Endothelial cell of umbilical vein (primary cell): ENCODE measurements around the gene GIPR. TPM values are rescaled to one million over a fixed set of nuclear protein-coding genes. Genes with fewer than 3 reads are reported as not detected.
A peak's percentile ranks its signal among the peaks of the same experiment; 100 is the strongest.

ENCODE experiments used
- BruUV-seq: library from RNA; stranded (reverse); fragments of 400-500 nt; replicated peaks from 2 replicates; lab custom pipeline; 2021; lab: Mats Ljungman, UMichigan
- CTCF ChIA-PET: fragments of 300-600, 350-600 bp; sonication (Branson Sonifier 250); formaldehyde crosslinking; loops from one replicate; lab custom pipeline; 2021; ENCODE audit warnings: antibody characterized with exemption, inconsistent platforms; lab: Charles Lee
- POLR2A ChIA-PET: fragments of 300-600, 350-600 bp; sonication (Branson Sonifier 250); formaldehyde crosslinking; loops from one replicate; lab custom pipeline; 2021; ENCODE audit warnings: antibody characterized with exemption, inconsistent platforms; lab: Charles Lee
- DNase-seq: peaks from one replicate; pipeline ENCODE4 v3.0.0-alpha.2; 2011; ENCODE audit warnings: low read depth, low spot score
- FAIRE-seq: peaks from 2 replicates; lab custom pipeline; 2011; peaks lifted over from hg19 to GRCh38; lab: Jason Lieb, UNC
- H2AFZ ChIP-seq: 2 replicates; pipeline ENCODE4 v1.6.0; 2012; ENCODE audit warnings: low read depth, low read length, control low read depth, inconsistent platforms
- H3K27ac ChIP-seq: 2 replicates; pipeline ENCODE4 v1.5.1; 2011; ENCODE audit warnings: low read depth, mild to moderate bottlenecking, control low read depth, low read length, moderate library complexity; ENCODE audit not compliant: insufficient read depth
- H3K27me3 ChIP-seq, 2 experiments: 2 replicates each; pipeline versions ENCODE4 v1.6.0 to v1.6.1; 2011; ENCODE audit warnings: low read length in 2 of 2, mixed read lengths in 1 of 2; ENCODE audit not compliant: control insufficient read depth in 2 of 2, insufficient read depth in 2 of 2
- H3K36me3 ChIP-seq, 2 experiments: 2 replicates in 1 of 2; 3 replicates in 1 of 2; pipeline ENCODE4 v1.5.1; 2011; ENCODE audit warnings: low read length in 2 of 2, mild to moderate bottlenecking in 1 of 2, moderate library complexity in 1 of 2; ENCODE audit not compliant: control insufficient read depth in 2 of 2, insufficient read depth in 2 of 2; ENCODE audit errors: extremely low read depth in 1 of 2
- H3K4me1 ChIP-seq: 3 replicates; pipeline ENCODE4 v1.5.1; 2011; ENCODE audit warnings: mild to moderate bottlenecking, low read length; ENCODE audit not compliant: control insufficient read depth, insufficient read depth; ENCODE audit errors: extremely low read depth
- H3K4me2 ChIP-seq: 2 replicates; pipeline ENCODE4 v1.6.1; 2011; ENCODE audit warnings: low read length, control low read depth, mixed read lengths; ENCODE audit not compliant: insufficient read depth
- H3K4me3 ChIP-seq, 3 experiments: fragments of 200-600 bp in 1 of 3; sonication (generic), shearing (Covaris generic) in 1 of 3; replicated peaks in 1 of 3; 2 replicates each; pipeline ENCODE4 v1.5.1; 2011 to 2016; ENCODE audit warnings: control low read depth in 3 of 3, low read length in 3 of 3, mild to moderate bottlenecking in 2 of 3, inconsistent platforms in 1 of 3, low read depth in 1 of 3, moderate library complexity in 1 of 3; ENCODE audit not compliant: insufficient read depth in 1 of 3
- H3K79me2 ChIP-seq: 2 replicates; pipeline ENCODE4 v1.6.0; 2012; ENCODE audit warnings: low read length, inconsistent platforms; ENCODE audit not compliant: control insufficient read depth, insufficient read depth
- H3K9ac ChIP-seq: replicated peaks from 2 replicates; pipeline ENCODE3; 2011; ENCODE audit warnings: low read length, control low read depth; ENCODE audit not compliant: insufficient read depth; ENCODE audit errors: extremely low read depth
- H3K9me1 ChIP-seq: replicated peaks from 3 replicates; pipeline ENCODE4 v1.6.0; 2011; ENCODE audit warnings: mild to moderate bottlenecking, low read length; ENCODE audit not compliant: control insufficient read depth, insufficient read depth; ENCODE audit errors: extremely low read depth
- H3K9me3 ChIP-seq: replicated peaks from 2 replicates; pipeline ENCODE4 v1.5.1; 2012; ENCODE audit warnings: low read length, inconsistent platforms; ENCODE audit not compliant: control insufficient read depth, insufficient read depth
- H4K20me1 ChIP-seq: replicated peaks from 2 replicates; pipeline ENCODE3; 2011; ENCODE audit warnings: mild to moderate bottlenecking, low read length; ENCODE audit not compliant: control insufficient read depth, insufficient read depth; ENCODE audit errors: extremely low read depth
- dilution Hi-C: fragments of 300-500 bp; cut with MboI; formaldehyde crosslinking; loops from one replicate; pipeline ENCODE4 v1.15.0; 2019; ENCODE audit warnings: low sequenced_read_pairs; ENCODE audit not compliant: extremely low pct_ligation_motif_present
- intact Hi-C: fragments of 100-400 bp; cut with micrococcal nuclease; formaldehyde crosslinking; loops from one replicate; pipeline ENCODE4 v1.10.0; 2022
- polyA plus RNA-seq, 4 experiments: library from polyadenylated mRNA; depleted of rRNA in 3 of 4; stranded (reverse) in 3 of 4; unstranded in 1 of 4; fragments of >200 nt; gene quantifications; 2 replicates each; pipeline versions ENCODE4 v1.2.1 to v1.2.3, GENCODE V29; 2011 to 2012; ENCODE audit warnings: missing spikeins in 1 of 4
- total RNA-seq: library from RNA; stranded (reverse); gene quantifications from 2 replicates; pipeline ENCODE4 v1.2.3, GENCODE V29; 2021
- TF ChIP-seq, protein P1 (sequence below): IDR thresholded peaks from 2 replicates; pipeline ENCODE4 v1.6.1; 2011; ENCODE audit not compliant: insufficient read depth, insufficient read length
- TF ChIP-seq, protein P2 (sequence below), 2 donors: IDR thresholded peaks; 1 replicate in 1 of 2; 2 replicates in 1 of 2; pipeline ENCODE4 v1.5.1; 2011; ENCODE audit warnings: low read length in 2 of 2, mild to moderate bottlenecking in 2 of 2, moderate library complexity in 2 of 2, control low read depth in 1 of 2, inconsistent platforms in 1 of 2, low read depth in 1 of 2; ENCODE audit not compliant: insufficient read depth in 1 of 2; ENCODE audit errors: extremely low read depth in 1 of 2

GIPR gene
- total and polyA plus RNA-seq, 2 donors (not counting 3 experiments of a cell fraction or from before 2014, with no cell fraction given): not detected

DNA sequence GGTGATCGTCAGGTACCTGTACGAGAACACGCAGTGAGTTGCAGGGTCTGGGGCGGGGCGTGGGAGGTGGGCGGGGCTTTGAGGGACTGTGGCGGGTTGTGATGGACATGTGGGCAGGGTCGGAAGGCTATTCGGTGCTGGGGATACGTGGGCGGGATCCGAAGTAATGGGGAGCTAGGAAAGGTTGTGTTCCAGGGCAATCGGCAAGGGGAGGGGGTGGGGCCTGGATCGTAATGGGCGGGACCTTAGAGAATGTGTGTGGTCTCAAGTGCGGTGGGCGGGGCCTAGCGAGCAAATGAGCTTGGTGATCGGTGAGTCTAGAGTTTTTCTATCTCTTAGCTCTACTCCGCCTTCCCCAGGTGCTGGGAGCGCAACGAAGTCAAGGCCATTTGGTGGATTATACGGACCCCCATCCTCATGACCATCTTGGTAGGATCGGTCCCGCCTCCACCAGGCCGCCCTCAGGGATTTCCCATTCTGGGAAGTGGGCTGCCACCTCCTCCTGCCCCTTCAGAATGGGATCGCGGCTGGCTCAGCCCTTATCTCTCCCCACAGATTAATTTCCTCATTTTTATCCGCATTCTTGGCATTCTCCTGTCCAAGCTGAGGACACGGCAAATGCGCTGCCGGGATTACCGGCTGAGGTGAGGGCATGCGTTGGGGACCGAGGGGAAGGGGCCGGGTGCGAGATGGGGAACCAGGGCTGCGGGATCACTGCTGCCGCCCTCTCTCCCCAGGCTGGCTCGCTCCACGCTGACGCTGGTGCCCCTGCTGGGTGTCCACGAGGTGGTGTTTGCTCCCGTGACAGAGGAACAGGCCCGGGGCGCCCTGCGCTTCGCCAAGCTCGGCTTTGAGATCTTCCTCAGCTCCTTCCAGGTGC is 9.6 kb downstream of the GIPR start:
- no TSS peak for BruUV-seq
- Histone ChIP-seq H3K79me2 (no peaks in the 10 kb centered on the region), H4K20me1 (no peaks in the 10 kb centered on the region), H3K9ac (no peak overlapping the region), H3K9me1 (no peaks in the 10 kb centered on the region), H3K4me2 (peak overlapping the region; percentile 28), H3K4me1 (peaks cover 11% of the 10 kb centered on the region), H3K4me3 (peak overlapping the region in 2 of 3 experiments; percentile 12), H3K27ac (no peak overlapping the region), H3K36me3 (no peaks in the 10 kb centered on the region), H3K9me3 (no peaks in the 10 kb centered on the region), H3K27me3 (peaks cover 0 to 2% of the 10 kb centered on the region in 2 experiments), H2AFZ (peak overlapping the region; percentile 39)
- intact Hi-C loops (no loop called here), dilution Hi-C loops (no loop called here)
- TF ChIP-seq, protein P1, sequence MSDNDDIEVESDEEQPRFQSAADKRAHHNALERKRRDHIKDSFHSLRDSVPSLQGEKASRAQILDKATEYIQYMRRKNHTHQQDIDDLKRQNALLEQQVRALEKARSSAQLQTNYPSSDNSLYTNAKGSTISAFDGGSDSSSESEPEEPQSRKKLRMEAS: no peak
- TF ChIP-seq, protein P2, sequence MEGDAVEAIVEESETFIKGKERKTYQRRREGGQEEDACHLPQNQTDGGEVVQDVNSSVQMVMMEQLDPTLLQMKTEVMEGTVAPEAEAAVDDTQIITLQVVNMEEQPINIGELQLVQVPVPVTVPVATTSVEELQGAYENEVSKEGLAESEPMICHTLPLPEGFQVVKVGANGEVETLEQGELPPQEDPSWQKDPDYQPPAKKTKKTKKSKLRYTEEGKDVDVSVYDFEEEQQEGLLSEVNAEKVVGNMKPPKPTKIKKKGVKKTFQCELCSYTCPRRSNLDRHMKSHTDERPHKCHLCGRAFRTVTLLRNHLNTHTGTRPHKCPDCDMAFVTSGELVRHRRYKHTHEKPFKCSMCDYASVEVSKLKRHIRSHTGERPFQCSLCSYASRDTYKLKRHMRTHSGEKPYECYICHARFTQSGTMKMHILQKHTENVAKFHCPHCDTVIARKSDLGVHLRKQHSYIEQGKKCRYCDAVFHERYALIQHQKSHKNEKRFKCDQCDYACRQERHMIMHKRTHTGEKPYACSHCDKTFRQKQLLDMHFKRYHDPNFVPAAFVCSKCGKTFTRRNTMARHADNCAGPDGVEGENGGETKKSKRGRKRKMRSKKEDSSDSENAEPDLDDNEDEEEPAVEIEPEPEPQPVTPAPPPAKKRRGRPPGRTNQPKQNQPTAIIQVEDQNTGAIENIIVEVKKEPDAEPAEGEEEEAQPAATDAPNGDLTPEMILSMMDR (IDR thresholded peaks at IDR 0.05; ENCODE audit: extremely low read depth in 1 of 2, insufficient read depth in 1 of 2, low read depth in 1 of 2, low read length in 2 of 2): peak; percentile 15 to 54
- ChIA-PET CTCF (interaction anchor here (0.6 to 5.3 kb wide), 10 partner anchors 8 to 119 kb away, joined by 3 to 55 read pairs (median 4); partner anchors contain the start of genes QPCTL and SNRPD2), POLR2A (interaction anchor here (0.7 to 0.8 kb wide), 2 partner anchors 15 to 238 kb away, joined by 3 to 4 read pairs; no protein-coding TSS in a partner anchor)
- DNase-seq: peak; percentile 89
- peak; percentile 74 for FAIRE-seq
